HG03060 (cell line): ENCODE data around the gene PPP1R15A.
"Not testable (repeated sequence)": the region's sequence is repeated elsewhere in the genome, so short reads cannot be mapped to it uniquely, and the experiment has no call there.

Source experiments
- ATAC-seq: cut with Tn5 transposase; IDR thresholded peaks from one replicate; pipeline ENCODE4 v1.9.1; 2021; ENCODE audit warnings: low read depth, moderate number of reproducible peaks; ENCODE audit not compliant: unreplicated experiment

Gene PPP1R15A

GRCh38 chr19:48910803-48911202, 38.6 kb downstream of the PPP1R15A start:
- no peak for ATAC-seq

- no peak for ATAC-seq
These were observed 41.1 kb downstream of the PPP1R15A start for GRCh38 chr19:48913114-48913889.

GRCh38 chr19:48914181-48914580, 42.0 kb downstream of the PPP1R15A start:
- ATAC-seq, result no peak

- ATAC-seq, result no peak
These were observed 43.5 kb downstream of the PPP1R15A start for GRCh38 chr19:48915757-48916156.

GRCh38 chr19:48918071-48918470, 45.9 kb downstream of the PPP1R15A start:
- no peak for ATAC-seq

GRCh38 chr19:48918801-48919247, 46.6 kb downstream of the PPP1R15A start:
- no peak for ATAC-seq

GRCh38 chr19:48919271-48919670, 47.0 kb downstream of the PPP1R15A start:
- ATAC-seq, result not testable (repeated sequence)

- ATAC-seq, result no peak
These were observed 48.7 kb downstream of the PPP1R15A start for GRCh38 chr19:48920949-48921348.

GRCh38 chr19:48921721-48922500, 49.7 kb downstream of the PPP1R15A start:
- no peak for ATAC-seq

- no peak for ATAC-seq
These were observed 50.6 kb downstream of the PPP1R15A start for GRCh38 chr19:48922548-48923490.

GRCh38 chr19:48925240-48925843, 53.1 kb downstream of the PPP1R15A start:
- ATAC-seq, result no peak
